Esophagus muscularis mucosa (tissue), 3 donors: Measurements from ENCODE around the gene DAO.

Source experiments
- CTCF ChIP-seq, 3 experiments: fragments of 200-600 bp in 2 of 3; fragments of 450-650 bp in 1 of 3; sonication (generic) in 2 of 3; IDR thresholded peaks; one replicate each; pipeline ENCODE4 v1.5.1; 2017 to 2019; ENCODE audit warnings: antibody characterized with exemption in 3 of 3, mild to moderate bottlenecking in 2 of 3, moderate library complexity in 1 of 3
- POLR2A ChIP-seq: fragments of 450-650 bp; IDR thresholded peaks from one replicate; pipeline ENCODE4 v1.6.1; 2017; ENCODE audit warnings: antibody characterized with exemption, moderate library complexity, mild to moderate bottlenecking, low read depth
- POLR2AphosphoS5 ChIP-seq, 2 donors: sonication (generic); formaldehyde crosslinking; IDR thresholded peaks; one replicate each; pipeline ENCODE4 v1.6.1; 2017; ENCODE audit warnings: antibody characterized with exemption in 2 of 2

GRCh38 chr12:108906971-108907370 is 27.1 kb downstream of the DAO start:
- no peak for TF ChIP-seq CTCF (IDR thresholded peaks at IDR 0.05)
- TF ChIP-seq POLR2A = no peak
- no peak for TF ChIP-seq POLR2AphosphoS5 (IDR thresholded peaks at IDR 0.05)
